Vagina (tissue), 2 donors: Measurements from ENCODE around the gene EML1.

Experiments used
- POLR2A ChIP-seq, 2 donors: fragments of 450-650 bp; IDR thresholded peaks; one replicate each; pipeline ENCODE4 v1.6.1; 2017; ENCODE audit warnings: antibody characterized with exemption in 2 of 2, mild to moderate bottlenecking in 2 of 2, moderate library complexity in 2 of 2
- TF ChIP-seq, protein P1 (sequence below), 3 experiments: fragments of 450-650 bp in 2 of 3; fragments of 200-600 bp in 1 of 3; sonication (generic) in 1 of 3; IDR thresholded peaks; one replicate each; pipeline ENCODE4 v1.5.1; 2017 to 2019; ENCODE audit warnings: antibody characterized with exemption in 3 of 3, mild to moderate bottlenecking in 2 of 3, moderate library complexity in 2 of 3

DNA sequence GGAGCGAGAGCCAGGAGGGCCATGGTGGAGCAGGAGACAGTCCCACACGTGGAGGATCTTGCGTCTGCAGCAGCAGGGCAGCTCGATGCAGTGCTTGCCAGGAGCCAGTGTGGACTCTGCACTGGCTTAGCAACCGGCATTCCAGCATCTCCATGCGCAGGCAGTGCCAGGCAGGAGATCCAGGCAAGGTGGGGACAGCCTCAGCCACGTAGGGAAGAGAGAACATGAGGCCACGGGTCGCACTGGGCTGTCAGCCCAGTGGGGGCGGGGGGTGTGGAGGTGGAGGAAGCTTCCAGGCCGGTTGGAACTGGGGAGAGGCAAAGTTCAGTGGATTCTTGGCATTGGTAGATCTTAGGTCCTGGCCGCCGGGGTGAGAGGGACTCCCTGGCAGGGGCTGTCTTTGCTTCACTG is 151.0 kb downstream of the EML1 start:
- TF ChIP-seq, protein P1, sequence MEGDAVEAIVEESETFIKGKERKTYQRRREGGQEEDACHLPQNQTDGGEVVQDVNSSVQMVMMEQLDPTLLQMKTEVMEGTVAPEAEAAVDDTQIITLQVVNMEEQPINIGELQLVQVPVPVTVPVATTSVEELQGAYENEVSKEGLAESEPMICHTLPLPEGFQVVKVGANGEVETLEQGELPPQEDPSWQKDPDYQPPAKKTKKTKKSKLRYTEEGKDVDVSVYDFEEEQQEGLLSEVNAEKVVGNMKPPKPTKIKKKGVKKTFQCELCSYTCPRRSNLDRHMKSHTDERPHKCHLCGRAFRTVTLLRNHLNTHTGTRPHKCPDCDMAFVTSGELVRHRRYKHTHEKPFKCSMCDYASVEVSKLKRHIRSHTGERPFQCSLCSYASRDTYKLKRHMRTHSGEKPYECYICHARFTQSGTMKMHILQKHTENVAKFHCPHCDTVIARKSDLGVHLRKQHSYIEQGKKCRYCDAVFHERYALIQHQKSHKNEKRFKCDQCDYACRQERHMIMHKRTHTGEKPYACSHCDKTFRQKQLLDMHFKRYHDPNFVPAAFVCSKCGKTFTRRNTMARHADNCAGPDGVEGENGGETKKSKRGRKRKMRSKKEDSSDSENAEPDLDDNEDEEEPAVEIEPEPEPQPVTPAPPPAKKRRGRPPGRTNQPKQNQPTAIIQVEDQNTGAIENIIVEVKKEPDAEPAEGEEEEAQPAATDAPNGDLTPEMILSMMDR (IDR thresholded peaks at IDR 0.05) = no peak
- no peak for TF ChIP-seq POLR2A (IDR thresholded peaks at IDR 0.05)
